ENCODE results near the gene SOWAHD. TPM values are rescaled to one million over a fixed set of nuclear protein-coding genes. Genes with fewer than 3 reads are reported as not detected.

Gene SOWAHD
- total RNA-seq, 1 experiment from 2014 or later, result 0.98 TPM

GRCh38 chrX:119757646-119757978 is 776 bp upstream of the SOWAHD start:
- Histone ChIP-seq H4K91ac (ENCODE audit: insufficient read length, low read depth, low read length) (no peak overlapping the region), H2BK12ac (ENCODE audit: insufficient read length, low read depth, low read length) (no peak overlapping the region), H3K23ac (ENCODE audit: insufficient read length, low read depth, low read length) (no peak overlapping the region), H2BK20ac (ENCODE audit: low read depth, low read length, poor library complexity, severe bottlenecking) (no peak overlapping the region), H3K79me1 (ENCODE audit: insufficient read depth, low read depth, low read length, poor library complexity, severe bottlenecking) (no peaks in the 10 kb centered on the region), H2AK5ac (ENCODE audit: insufficient read length, low read length) (no peak overlapping the region), H3K4ac (ENCODE audit: low read depth, low read length) (no peak overlapping the region), H3K27ac (ENCODE audit: insufficient read length, low read depth, low read length) (no peak overlapping the region), H2AFZ (ENCODE audit: low read length) (no peak overlapping the region), H4K8ac (replicated peaks; ENCODE audit: insufficient read length, low read depth, low read length) (no peak overlapping the region), H2BK15ac (ENCODE audit: low read depth, low read length) (no peak overlapping the region), H3K56ac (ENCODE audit: insufficient read length, low read depth, low read length) (no peak overlapping the region), H3T11ph (ENCODE audit: low read length) (no peak overlapping the region), H4K20me1 (ENCODE audit: control insufficient read depth, insufficient read depth, insufficient read length) (no peaks in the 10 kb centered on the region), H3K4me1 (ENCODE audit: insufficient read depth, low read length) (peaks cover 4% of the 10 kb centered on the region; the same call in 1 of the 2 replicates), H3K79me2 (ENCODE audit: insufficient read depth, low read length) (no peaks in the 10 kb centered on the region), H2BK5ac (ENCODE audit: insufficient read length, low read length) (no peak overlapping the region), H2BK120ac (ENCODE audit: low read depth, low read length, poor library complexity, severe bottlenecking) (no peak overlapping the region), H3K9me3 (ENCODE audit: control insufficient read depth, low read depth, low read length) (peaks cover 21% of the 10 kb centered on the region), H3K4me2 (ENCODE audit: insufficient read depth, insufficient read length, low read length) (peak overlapping the region; percentile 48), H4K5ac (ENCODE audit: insufficient read length, low read depth, low read length) (no peak overlapping the region), H3K27me3 (ENCODE audit: insufficient read depth, low read length) (no peaks in the 10 kb centered on the region; the same call in 1 of the 2 replicates), H3K14ac (ENCODE audit: insufficient read depth, low read length) (no peak overlapping the region), H3K23me2 (ENCODE audit: insufficient read length, low read depth, low read length, poor library complexity, severe bottlenecking) (peaks cover 2% of the 10 kb centered on the region), H3K18ac (ENCODE audit: insufficient read length, low read depth, low read length) (no peak overlapping the region), H3K9ac (ENCODE audit: extremely low read depth, insufficient read length, low read length) (no peak overlapping the region)
- TF ChIP-seq, protein P1, sequence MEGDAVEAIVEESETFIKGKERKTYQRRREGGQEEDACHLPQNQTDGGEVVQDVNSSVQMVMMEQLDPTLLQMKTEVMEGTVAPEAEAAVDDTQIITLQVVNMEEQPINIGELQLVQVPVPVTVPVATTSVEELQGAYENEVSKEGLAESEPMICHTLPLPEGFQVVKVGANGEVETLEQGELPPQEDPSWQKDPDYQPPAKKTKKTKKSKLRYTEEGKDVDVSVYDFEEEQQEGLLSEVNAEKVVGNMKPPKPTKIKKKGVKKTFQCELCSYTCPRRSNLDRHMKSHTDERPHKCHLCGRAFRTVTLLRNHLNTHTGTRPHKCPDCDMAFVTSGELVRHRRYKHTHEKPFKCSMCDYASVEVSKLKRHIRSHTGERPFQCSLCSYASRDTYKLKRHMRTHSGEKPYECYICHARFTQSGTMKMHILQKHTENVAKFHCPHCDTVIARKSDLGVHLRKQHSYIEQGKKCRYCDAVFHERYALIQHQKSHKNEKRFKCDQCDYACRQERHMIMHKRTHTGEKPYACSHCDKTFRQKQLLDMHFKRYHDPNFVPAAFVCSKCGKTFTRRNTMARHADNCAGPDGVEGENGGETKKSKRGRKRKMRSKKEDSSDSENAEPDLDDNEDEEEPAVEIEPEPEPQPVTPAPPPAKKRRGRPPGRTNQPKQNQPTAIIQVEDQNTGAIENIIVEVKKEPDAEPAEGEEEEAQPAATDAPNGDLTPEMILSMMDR (conservative IDR thresholded peaks at IDR 0.05), result no peak
- peaks cover 26 to 27% of the 10 kb centered on the region in 2 experiments for H3K4me1 Mint-ChIP-seq
- WGBS (ENCODE audit: extremely low coverage, insufficient read length, low lambda C conversion rate), result no CpG with 5 or more reads among the region's 12 CpGs
- no peaks in the 10 kb centered on the region; a peak in 3 of 7 replicates for H3K36me3 Mint-ChIP-seq (ENCODE audit: insufficient read depth in 1 of 3, low read depth in 3 of 3)
- H3K27me3 Mint-ChIP-seq (ENCODE audit: low read depth), result peaks cover 29% of the 10 kb centered on the region
- peaks cover 59 to 70% of the 10 kb centered on the region in 2 experiments for H3K9me3 Mint-ChIP-seq
- no peak for DNase-seq
- peak overlapping the region; percentile 82 to 98 (median 92); a peak in 6 of 7 replicates for H3K27ac Mint-ChIP-seq
- peak overlapping the region; percentile 77 to 89 for H3K4me3 Mint-ChIP-seq
